GM19193 (cell line): ENCODE results near the gene RGSL1.

ENCODE experiments used
- POLR2A ChIP-seq: IDR thresholded peaks from 4 replicates; pipeline ENCODE4 v1.6.1; 2011; ENCODE audit not compliant: insufficient read depth, insufficient read length; ENCODE audit errors: extremely low read depth

RGSL1 gene

GRCh38 chr1:182567629-182568028, 117.7 kb downstream of the RGSL1 start:
- TF ChIP-seq POLR2A: no peak

GRCh38 chr1:182568647-182569284, 118.8 kb downstream of the RGSL1 start:
- TF ChIP-seq POLR2A: no peak

- no peak for TF ChIP-seq POLR2A
Observed at GRCh38 chr1:182569939-182570610, 120.1 kb downstream of the RGSL1 start.

- TF ChIP-seq POLR2A: no peak
Observed at GRCh38 chr1:182570611-182570970, 120.6 kb downstream of the RGSL1 start.

- no peak for TF ChIP-seq POLR2A
Observed at GRCh38 chr1:182574156-182574555, 124.2 kb downstream of the RGSL1 start.

GRCh38 chr1:182575540-182576149, 125.7 kb downstream of the RGSL1 start:
- no peak for TF ChIP-seq POLR2A

GRCh38 chr1:182580736-182581135, 130.8 kb downstream of the RGSL1 start:
- TF ChIP-seq POLR2A: no peak

- no peak for TF ChIP-seq POLR2A
Observed at GRCh38 chr1:182584746-182585145, 134.8 kb downstream of the RGSL1 start.

- no peak for TF ChIP-seq POLR2A
Observed at GRCh38 chr1:182586380-182586779, 136.4 kb downstream of the RGSL1 start.

- TF ChIP-seq POLR2A: no peak
Observed at GRCh38 chr1:182587093-182587492, 137.1 kb downstream of the RGSL1 start.

- no peak for TF ChIP-seq POLR2A
Observed at GRCh38 chr1:182587666-182588499, 137.9 kb downstream of the RGSL1 start.

- TF ChIP-seq POLR2A: peak; percentile 55
Observed at GRCh38 chr1:182588500-182589396, 138.8 kb downstream of the RGSL1 start, which contains the start of gene RNASEL. Gene RNASEL (minus strand): TSS chr1:182589256. CDS start chr1:182586806, 2,450 bp downstream.

GRCh38 chr1:182589520-182589919, 139.6 kb downstream of the RGSL1 start:
- TF ChIP-seq POLR2A: no peak

GRCh38 chr1:182589931-182590330, 140.0 kb downstream of the RGSL1 start:
- no peak for TF ChIP-seq POLR2A

GRCh38 chr1:182595641-182596240, 145.8 kb downstream of the RGSL1 start:
- no peak for TF ChIP-seq POLR2A

GRCh38 chr1:182596934-182597333, 147.0 kb downstream of the RGSL1 start:
- no peak for TF ChIP-seq POLR2A
